Sigmoid colon (tissue), 3 donors: ENCODE data around the gene CDKL5.

Experiments used
- CTCF ChIP-seq, 4 experiments: fragments of 450-650 bp in 3 of 4; fragments of 200-600 bp in 1 of 4; IDR thresholded peaks; one replicate each; pipeline ENCODE4 v1.5.1; 2016 to 2019; ENCODE audit warnings: antibody characterized with exemption in 4 of 4, mild to moderate bottlenecking in 3 of 4, moderate library complexity in 2 of 4
- POLR2A ChIP-seq, 2 donors: fragments of 450-650 bp; IDR thresholded peaks; one replicate each; pipeline ENCODE4 v1.6.1; 2016; ENCODE audit warnings: antibody characterized with exemption in 2 of 2, mild to moderate bottlenecking in 2 of 2, moderate library complexity in 2 of 2

- TF ChIP-seq POLR2A (IDR thresholded peaks at IDR 0.05) = no peak
- TF ChIP-seq CTCF (IDR thresholded peaks at IDR 0.05) = no peak
Observed at GRCh38 chrX:18422325-18422724, 3.1 kb upstream of the CDKL5 start.
